ENCODE data around the gene KCNK7. TPM values are rescaled to one million over a fixed set of nuclear protein-coding genes. Genes with fewer than 3 reads are reported as not detected.

KCNK7 gene
- total RNA-seq, 2 donors from 2014 or later: 0.66 to 1.0 TPM

GRCh38 chr11:65611758-65612603 is 16.4 kb upstream of the KCNK7 start:
- H3K27ac ChIP-seq: peak overlapping the region in 2 of 4 donors; percentile 96 to 97
- no peak for ATAC-seq
- DNase-seq: no peak
- H3K27me3 ChIP-seq: no peaks in the 10 kb centered on the region
- H3K4me3 ChIP-seq: no peak overlapping the region
- WGBS, 2 donors: 70 to 77% methylated on average over 8 to 12 of the region's 12 CpGs
- no peak for TF ChIP-seq POLR2A (IDR thresholded peaks at IDR 0.05)
- no peak for TF ChIP-seq CTCF (IDR thresholded peaks at IDR 0.05)
- no peaks in the 10 kb centered on the region for H3K9me3 ChIP-seq
- intact Hi-C loops (cut with DNase I): no loop called here
- peaks cover 49% of the 10 kb centered on the region for H3K4me1 ChIP-seq
- no peaks in the 10 kb centered on the region for H3K36me3 ChIP-seq (replicated peaks in 1 of 2; ENCODE audit: insufficient read depth in 1 of 2, low read depth in 2 of 2)

- Histone ChIP-seq H3K36me3 (replicated peaks in 1 of 2; ENCODE audit: insufficient read depth in 1 of 2, low read depth in 2 of 2) (no peaks in the 10 kb centered on the region), H3K9me3 (no peaks in the 10 kb centered on the region), H3K4me1 (peaks cover 41% of the 10 kb centered on the region), H3K4me3 (no peak overlapping the region), H3K27ac (peak overlapping the region in 3 of 4 donors; percentile 16 to 97 (median 96)), H3K27me3 (no peaks in the 10 kb centered on the region)
- TF ChIP-seq POLR2A (IDR thresholded peaks at IDR 0.05): no peak
- TF ChIP-seq CTCF (IDR thresholded peaks at IDR 0.05): no peak
- intact Hi-C loops (cut with DNase I): no loop called here
- WGBS, 2 donors: 48 to 65% methylated on average over 10 of the region's 10 CpGs
- DNase-seq (peak in 1 of 4 donors; percentile 49), ATAC-seq (no peak)
Measured at GRCh38 chr11:65611028-65611757, 15.6 kb upstream of the KCNK7 start.

- 58 to 73% methylated on average over 6 of the region's 6 CpGs for WGBS, 2 donors
- DNase-seq (no peak), ATAC-seq (no peak)
- Histone ChIP-seq H3K36me3 (replicated peaks in 1 of 2; ENCODE audit: insufficient read depth in 1 of 2, low read depth in 2 of 2) (peaks cover 5 to 7% of the 10 kb centered on the region in 2 donors), H3K4me1 (peaks cover 39% of the 10 kb centered on the region), H3K9me3 (no peaks in the 10 kb centered on the region), H3K4me3 (no peak overlapping the region), H3K27me3 (no peaks in the 10 kb centered on the region), H3K27ac (peak overlapping the region in 1 of 4 donors; percentile 96)
- intact Hi-C loops (cut with DNase I): no loop called here
- TF ChIP-seq CTCF (IDR thresholded peaks at IDR 0.05) (no peak), POLR2A (IDR thresholded peaks at IDR 0.05) (no peak)
Measured at GRCh38 chr11:65610404-65610803, 14.8 kb upstream of the KCNK7 start.

- Histone ChIP-seq H3K4me3 (no peak overlapping the region), H3K4me1 (peaks cover 39% of the 10 kb centered on the region)
Measured at GRCh38 chr11:65609665-65610064, 14.1 kb upstream of the KCNK7 start.

More at GRCh38 chr11:65609665-65610064, 14.1 kb upstream of the KCNK7 start:
- ATAC-seq (no peak), DNase-seq (no peak)
- Histone ChIP-seq H3K36me3 (replicated peaks in 1 of 2; ENCODE audit: insufficient read depth in 1 of 2, low read depth in 2 of 2) (peaks cover 11 to 14% of the 10 kb centered on the region in 2 donors), H3K27me3 (no peaks in the 10 kb centered on the region), H3K9me3 (no peaks in the 10 kb centered on the region), H3K27ac (no peak overlapping the region)
- intact Hi-C loops (cut with DNase I): no loop called here
- TF ChIP-seq CTCF (IDR thresholded peaks at IDR 0.05): no peak
- TF ChIP-seq POLR2A (IDR thresholded peaks at IDR 0.05): no peak
- WGBS, 2 donors: 85 to 86% methylated on average over 4 to 5 of the region's 5 CpGs

All from body of pancreas (tissue), 4 donors.